Activated naive CD8-positive, alpha-beta T cell (primary cell): ENCODE measurements around the gene VDAC1.
"Not testable (repeated sequence)": the region's sequence is repeated elsewhere in the genome, so short reads cannot be mapped to it uniquely, and the experiment has no call there.

Experiments
- H3K27ac Mint-ChIP-seq: one replicate; pipeline ENCODE4 v1.8.0; 2021; ENCODE audit warnings: mixed read lengths
- H3K27me3 Mint-ChIP-seq: one replicate; pipeline ENCODE4 v1.8.0; 2021; ENCODE audit warnings: mixed read lengths
- H3K36me3 Mint-ChIP-seq: one replicate; pipeline ENCODE4 v1.8.0; 2021; ENCODE audit warnings: mixed read lengths
- H3K4me1 Mint-ChIP-seq: one replicate; pipeline ENCODE4 v1.8.0; 2021; ENCODE audit warnings: low read depth, mixed read lengths
- H3K4me3 Mint-ChIP-seq: one replicate; pipeline ENCODE4 v1.8.0; 2021; ENCODE audit warnings: mild to moderate bottlenecking, mixed read lengths
- H3K9me3 Mint-ChIP-seq: one replicate; pipeline ENCODE4 v1.8.0; 2021; ENCODE audit warnings: low read depth, mixed read lengths

The VDAC1 gene

DNA sequence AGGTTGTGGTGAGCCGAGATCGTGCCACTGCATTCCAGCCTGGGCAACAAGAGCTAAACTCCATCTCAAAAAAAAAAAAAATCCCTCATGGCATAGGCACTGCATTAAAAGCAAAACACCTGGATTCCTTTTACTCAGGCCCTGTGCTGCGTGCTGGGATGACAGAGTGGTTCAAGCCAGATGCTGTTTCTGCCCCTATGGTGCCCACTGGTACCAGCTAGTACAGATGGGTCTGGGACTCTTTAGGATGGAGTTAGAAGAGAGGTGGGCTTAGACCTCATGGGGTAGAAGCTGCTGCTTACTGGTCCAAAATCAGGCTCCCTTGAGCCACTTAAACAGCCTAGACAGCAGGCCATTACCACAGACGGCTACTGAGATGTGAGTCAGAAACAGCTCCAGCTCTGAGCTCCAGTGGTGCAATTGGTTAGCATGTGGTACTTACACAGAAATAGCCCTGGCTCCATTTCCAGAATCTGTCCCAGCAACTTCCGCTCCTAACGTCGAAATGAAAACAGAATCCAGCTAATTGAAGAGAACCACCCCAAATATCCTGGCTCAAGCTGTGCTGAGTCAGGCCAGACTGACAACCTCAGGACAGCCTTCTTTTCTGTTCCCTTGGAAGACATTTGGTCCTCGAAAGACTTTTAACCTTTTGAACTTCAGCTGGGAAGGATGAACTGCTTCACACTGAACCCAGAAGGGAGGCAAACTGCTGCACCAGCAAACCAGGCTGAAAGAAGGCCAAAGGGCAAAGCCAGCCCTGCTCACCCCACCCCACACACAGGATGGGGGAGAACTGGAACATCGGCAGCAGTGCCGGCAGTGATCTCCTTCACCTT lies 51.8 kb downstream of the VDAC1 start:
- no peak overlapping the region for H3K27ac Mint-ChIP-seq
- H3K36me3 Mint-ChIP-seq, result peaks cover 6% of the 10 kb centered on the region
- H3K4me1 Mint-ChIP-seq, result peaks cover 7% of the 10 kb centered on the region
- no peaks in the 10 kb centered on the region for H3K9me3 Mint-ChIP-seq
- no peak overlapping the region for H3K4me3 Mint-ChIP-seq
- no peaks in the 10 kb centered on the region for H3K27me3 Mint-ChIP-seq

DNA sequence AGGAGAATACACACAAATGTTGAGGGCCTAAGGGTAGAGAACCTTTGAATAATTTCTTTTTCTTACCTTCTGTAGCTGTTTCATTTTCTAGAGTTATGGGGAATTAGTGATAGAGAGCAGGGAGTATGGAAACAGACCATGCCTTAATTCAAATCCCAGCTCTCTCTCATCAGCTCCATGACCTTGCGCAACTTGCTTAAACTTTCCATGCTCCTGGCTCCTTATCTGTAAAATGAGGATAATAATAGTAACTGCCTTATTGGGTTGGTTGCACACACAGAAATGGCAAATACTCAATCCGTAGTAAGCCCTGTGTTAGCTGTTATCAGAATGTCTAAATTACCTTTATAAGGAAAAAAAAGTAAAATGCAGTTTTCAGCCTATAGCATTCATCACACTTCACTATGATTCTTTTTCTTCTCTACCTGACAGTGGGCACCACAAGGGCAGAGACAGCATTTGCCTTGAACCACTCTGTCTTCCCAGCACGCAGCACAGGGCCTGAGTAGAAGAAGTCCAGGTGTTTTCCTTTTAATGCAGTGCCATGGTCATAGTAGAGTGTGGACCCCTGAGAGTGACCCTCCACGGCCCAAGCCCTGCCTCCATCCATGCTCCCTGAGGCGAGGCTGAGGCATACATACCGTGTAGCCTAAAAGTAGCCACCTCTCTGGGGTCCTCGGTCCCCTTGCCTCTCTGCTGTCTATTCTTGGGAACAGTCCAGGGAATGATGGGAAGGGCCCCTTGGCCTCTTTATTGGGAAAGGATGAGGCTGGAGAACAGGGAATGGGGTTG lies 53.8 kb downstream of the VDAC1 start:
- Mint-ChIP-seq H3K36me3 (peaks cover 3% of the 10 kb centered on the region), H3K27me3 (no peaks in the 10 kb centered on the region), H3K9me3 (no peaks in the 10 kb centered on the region), H3K27ac (no peak overlapping the region), H3K4me3 (no peak overlapping the region), H3K4me1 (no peaks in the 10 kb centered on the region)

DNA sequence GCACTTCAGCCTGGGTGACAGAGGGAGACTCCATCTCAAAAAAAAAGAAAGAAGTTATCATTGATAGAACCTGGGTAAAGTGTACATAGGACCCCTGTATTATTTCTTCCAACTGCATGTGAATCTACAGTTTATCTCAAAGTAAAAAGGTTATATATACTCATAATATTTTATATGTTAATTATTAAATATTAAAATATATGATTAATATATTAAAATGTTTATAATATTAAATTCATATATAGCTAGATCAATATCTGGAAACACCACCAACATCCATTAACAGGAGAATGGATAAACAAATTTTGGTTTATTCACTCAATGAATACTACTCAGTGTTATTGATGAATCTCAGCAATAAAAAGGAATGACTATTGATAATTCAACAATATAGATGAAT lies 56.1 kb downstream of the VDAC1 start:
- no peak overlapping the region for H3K4me3 Mint-ChIP-seq

DNA sequence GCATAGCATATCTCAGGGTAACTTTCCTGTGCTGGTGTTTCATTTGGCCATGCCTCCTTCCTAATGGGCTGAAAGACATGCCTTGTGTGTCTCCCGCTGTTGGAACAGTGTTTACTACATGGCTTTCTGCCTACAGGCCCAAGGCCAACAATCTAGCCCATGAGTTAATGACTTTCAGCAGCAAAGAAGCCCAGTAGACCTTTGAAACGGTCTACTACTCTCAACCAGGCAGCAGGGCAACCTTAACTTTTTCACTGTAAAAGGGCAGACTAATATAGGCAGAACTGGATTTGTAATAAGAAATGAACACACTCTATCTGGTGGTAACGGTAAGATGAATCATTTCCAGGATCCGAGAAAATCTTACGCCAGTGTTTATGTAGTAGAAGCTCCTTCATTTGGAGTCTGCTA lies 57.3 kb downstream of the VDAC1 start:
- Mint-ChIP-seq H3K36me3 (no peaks in the 10 kb centered on the region), H3K27ac (no peak overlapping the region), H3K4me1 (no peaks in the 10 kb centered on the region), H3K27me3 (peaks cover 2% of the 10 kb centered on the region), H3K4me3 (no peak overlapping the region), H3K9me3 (no peaks in the 10 kb centered on the region)

More for the DNA sequence above, 56.1 kb downstream of the VDAC1 start:
- Mint-ChIP-seq H3K27me3 (peaks cover 2% of the 10 kb centered on the region), H3K27ac (no peak overlapping the region), H3K9me3 (no peaks in the 10 kb centered on the region), H3K4me1 (no peaks in the 10 kb centered on the region), H3K36me3 (no peaks in the 10 kb centered on the region)

DNA sequence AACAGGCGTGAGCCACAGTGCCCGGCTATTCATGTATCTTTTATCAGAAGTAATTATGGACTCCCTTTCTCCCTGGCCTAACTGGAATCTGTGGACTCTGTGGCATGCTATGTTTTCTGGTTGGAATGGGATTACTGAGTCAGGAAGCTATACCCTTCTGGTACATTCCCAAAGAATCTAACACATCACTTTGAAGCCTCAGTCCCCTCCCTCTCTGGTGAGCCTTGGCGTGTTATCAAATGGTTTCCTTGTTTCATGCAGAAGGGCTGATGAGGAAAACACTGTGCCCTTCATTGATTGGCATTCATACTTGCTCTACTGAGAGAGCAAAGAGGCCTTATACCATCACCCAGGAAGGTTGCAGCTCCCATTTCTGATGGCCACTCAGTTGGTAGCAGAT lies 59.2 kb downstream of the VDAC1 start:
- Mint-ChIP-seq H3K4me1 (no peaks in the 10 kb centered on the region), H3K36me3 (no peaks in the 10 kb centered on the region), H3K4me3 (no peak overlapping the region), H3K27ac (no peak overlapping the region), H3K27me3 (peaks cover 2% of the 10 kb centered on the region), H3K9me3 (no peaks in the 10 kb centered on the region)

DNA sequence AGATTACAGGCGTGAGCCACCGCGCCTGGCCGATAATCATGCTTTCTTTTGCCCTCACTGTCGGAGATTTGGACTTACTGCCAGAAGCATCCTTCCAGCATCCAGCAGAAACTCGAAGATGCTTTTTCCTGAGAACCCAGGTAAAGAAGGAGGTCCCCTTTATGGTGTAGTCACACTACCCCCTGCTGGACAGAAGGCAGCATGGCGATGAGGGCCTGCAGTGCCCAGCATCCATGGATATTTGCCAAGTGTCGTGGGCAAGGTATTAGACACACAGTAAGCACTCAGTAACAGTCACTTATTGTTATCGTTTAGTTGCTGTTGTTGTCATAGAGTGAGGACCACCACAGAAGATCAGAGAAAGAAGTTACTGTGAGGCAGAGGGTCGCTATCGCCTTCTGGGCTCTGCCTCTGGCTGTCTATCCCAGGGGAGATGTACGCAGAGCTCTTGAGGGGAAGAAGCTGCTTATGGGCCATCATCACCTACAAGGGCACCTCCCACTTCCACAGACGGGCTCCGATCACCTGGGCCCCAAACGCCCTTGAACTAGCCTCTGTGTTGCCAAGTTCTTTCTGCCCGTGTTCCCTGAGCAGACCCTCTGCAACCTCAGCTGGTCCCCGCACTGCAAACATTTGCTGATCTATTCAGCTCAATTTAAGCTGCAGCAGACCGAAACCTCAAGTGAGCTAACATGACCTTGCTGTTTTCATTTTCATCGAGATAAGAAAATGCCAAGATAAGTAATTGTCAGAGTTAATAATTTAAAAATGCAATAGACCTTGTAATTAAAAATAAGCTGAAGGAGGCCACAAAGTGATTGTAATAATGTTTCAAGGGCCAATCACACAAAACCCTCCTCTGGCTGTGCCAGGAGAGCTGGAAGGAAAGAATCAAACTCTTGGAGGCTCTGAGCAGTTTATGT lies 60.3 kb downstream of the VDAC1 start:
- no peaks in the 10 kb centered on the region for H3K4me1 Mint-ChIP-seq
- peaks cover 2% of the 10 kb centered on the region for H3K27me3 Mint-ChIP-seq
- H3K36me3 Mint-ChIP-seq, result no peaks in the 10 kb centered on the region
- H3K27ac Mint-ChIP-seq, result no peak overlapping the region
- H3K4me3 Mint-ChIP-seq, result no peak overlapping the region
- no peaks in the 10 kb centered on the region for H3K9me3 Mint-ChIP-seq

DNA sequence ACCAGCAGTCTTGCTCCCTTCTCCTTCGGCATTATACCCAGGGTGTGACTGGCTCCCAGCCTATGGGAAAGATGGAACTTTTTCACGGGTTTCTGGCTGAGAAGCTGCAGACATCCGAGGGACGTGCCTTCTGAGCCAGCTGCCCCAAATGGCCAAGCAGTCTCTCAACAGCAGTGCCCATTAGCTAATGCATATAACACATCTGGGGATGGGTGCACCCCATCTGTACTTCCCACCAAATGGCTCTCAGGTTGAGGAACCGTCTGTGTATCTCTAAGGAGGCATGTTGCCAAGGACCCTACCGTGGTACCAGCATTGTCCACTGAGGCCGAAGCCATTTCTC lies 61.3 kb downstream of the VDAC1 start:
- Mint-ChIP-seq H3K36me3 (no peaks in the 10 kb centered on the region), H3K27ac (no peak overlapping the region), H3K4me3 (no peak overlapping the region), H3K9me3 (no peaks in the 10 kb centered on the region), H3K27me3 (peaks cover 2% of the 10 kb centered on the region), H3K4me1 (no peaks in the 10 kb centered on the region)

GRCh38 chr5:133942614-133943474 lies 61.9 kb downstream of the VDAC1 start:
- Mint-ChIP-seq H3K4me3 (no peak overlapping the region), H3K36me3 (no peaks in the 10 kb centered on the region), H3K9me3 (no peaks in the 10 kb centered on the region), H3K27me3 (peaks cover 2% of the 10 kb centered on the region), H3K27ac (no peak overlapping the region), H3K4me1 (no peaks in the 10 kb centered on the region)

DNA sequence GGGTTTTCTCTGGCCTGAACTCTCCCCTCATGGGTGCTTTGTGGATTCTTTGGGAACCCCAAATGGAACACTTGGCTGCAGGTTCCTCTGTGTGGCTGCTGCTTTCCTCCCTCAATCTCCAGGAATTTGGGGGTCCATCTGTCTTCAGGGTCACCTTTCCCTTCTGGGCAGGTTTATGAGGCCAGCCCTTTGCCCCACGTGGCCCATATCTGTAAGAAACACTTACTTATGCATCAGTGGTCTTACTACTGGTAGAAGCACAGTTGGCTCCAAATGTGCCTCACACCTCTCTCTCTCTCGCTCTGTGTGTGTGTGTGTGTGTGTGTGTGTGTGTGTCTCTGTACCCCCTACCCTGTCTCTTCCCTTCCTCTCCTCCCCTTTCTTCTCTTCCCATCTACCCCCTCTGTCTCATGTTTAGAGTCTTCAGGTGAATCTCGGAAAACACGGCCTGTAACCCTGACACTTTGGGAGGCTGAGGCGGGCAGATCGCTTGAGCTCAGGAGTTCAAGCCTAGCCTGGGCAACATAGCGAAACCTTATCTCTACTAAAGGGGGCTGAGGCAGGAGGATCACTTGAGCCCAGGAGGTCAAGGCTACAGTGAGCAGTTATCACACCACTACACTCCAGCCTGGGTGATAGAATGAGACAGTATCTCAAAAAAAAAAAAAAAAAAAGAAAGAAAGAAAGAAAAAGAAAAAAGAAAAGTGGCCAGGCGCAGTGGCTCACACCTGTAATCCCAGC lies 63.1 kb downstream of the VDAC1 start:
- no peak overlapping the region for H3K4me3 Mint-ChIP-seq
- H3K27me3 Mint-ChIP-seq, result peaks cover 2% of the 10 kb centered on the region
- no peak overlapping the region for H3K27ac Mint-ChIP-seq
- H3K4me1 Mint-ChIP-seq, result no peaks in the 10 kb centered on the region
- no peaks in the 10 kb centered on the region for H3K9me3 Mint-ChIP-seq
- no peaks in the 10 kb centered on the region for H3K36me3 Mint-ChIP-seq

DNA sequence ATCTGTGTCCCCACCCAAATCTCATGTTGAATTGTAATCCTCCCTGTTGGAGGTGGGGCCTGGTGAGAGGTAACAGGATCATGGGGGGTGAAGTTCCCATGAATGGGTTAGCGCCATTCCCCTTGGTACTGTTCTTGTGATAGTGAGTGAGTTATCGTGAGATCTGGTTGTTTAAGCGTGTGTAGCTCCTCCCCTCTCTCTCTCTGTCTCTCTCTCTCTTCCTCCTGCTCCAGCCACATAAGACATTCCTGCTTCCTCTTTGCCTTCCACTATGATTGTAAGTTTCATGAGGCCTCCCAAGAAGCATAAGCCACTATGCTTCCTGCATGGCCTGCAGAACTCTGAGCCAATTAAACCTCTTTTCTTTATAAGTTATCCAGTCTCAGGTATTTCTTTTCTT lies 65.1 kb downstream of the VDAC1 start:
- Mint-ChIP-seq H3K36me3 (no peaks in the 10 kb centered on the region), H3K27me3 (no peaks in the 10 kb centered on the region), H3K4me1 (no peaks in the 10 kb centered on the region), H3K4me3 (no peak overlapping the region), H3K9me3 (no peaks in the 10 kb centered on the region), H3K27ac (no peak overlapping the region)

DNA sequence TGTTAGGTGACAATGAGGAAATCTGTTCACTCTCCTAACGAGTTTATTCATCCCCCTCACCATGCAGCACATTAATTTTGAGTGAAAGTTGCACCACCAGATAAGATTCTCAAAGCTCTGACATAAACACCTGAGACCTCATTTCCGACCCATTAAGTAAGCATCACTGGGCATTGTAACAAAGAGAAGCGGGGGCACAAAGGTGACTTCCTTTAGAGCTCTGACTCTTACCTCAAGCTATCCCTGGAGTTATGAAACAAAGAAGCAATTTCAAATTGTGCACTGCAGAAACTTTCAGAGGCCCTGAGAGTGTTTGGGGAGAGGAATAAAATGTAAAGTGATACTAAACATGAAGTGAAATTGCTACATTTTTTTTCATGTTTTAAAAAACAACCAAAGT lies 65.8 kb downstream of the VDAC1 start:
- Mint-ChIP-seq H3K4me3 (no peak overlapping the region), H3K27ac (no peak overlapping the region), H3K36me3 (no peaks in the 10 kb centered on the region), H3K9me3 (no peaks in the 10 kb centered on the region), H3K4me1 (no peaks in the 10 kb centered on the region), H3K27me3 (no peaks in the 10 kb centered on the region)

DNA sequence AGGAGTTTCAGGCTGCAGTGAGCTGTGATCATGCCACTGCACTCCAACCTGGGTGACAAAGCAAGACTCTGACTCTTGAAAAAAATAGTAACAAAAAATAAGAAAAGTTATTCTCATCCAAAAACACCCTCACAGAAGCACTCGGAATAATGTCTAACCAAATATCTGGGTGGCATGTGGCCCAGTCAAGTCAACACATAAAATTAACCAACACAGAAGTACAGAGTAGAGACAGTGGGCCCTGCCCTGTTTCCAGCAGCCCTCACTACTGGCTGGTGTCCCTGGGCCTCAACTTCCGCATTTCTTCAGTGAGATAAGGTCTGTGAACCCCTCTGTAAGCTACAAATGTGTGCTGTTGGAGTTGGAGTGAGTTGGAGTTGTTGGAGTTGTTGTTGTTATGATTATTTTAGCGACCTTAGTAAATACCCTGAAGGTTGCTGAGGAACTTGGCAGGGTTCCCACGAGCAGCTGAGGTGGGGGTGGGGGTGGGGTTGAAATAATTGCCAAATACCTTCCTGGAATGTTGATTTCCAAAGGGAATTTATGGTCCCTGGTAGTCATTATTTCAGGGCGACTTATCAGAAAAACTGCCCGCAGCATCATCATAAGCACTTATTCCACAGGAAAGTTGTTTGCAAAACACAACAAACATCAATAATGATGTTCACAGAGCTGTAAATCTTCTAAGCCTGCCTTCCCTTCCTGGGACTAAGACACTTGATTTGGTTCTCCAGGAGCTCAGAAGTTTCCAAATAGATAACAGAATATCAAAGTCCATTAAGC lies 66.5 kb downstream of the VDAC1 start:
- no peak overlapping the region for H3K4me3 Mint-ChIP-seq
- H3K4me1 Mint-ChIP-seq, result no peaks in the 10 kb centered on the region
- H3K36me3 Mint-ChIP-seq, result no peaks in the 10 kb centered on the region
- H3K27ac Mint-ChIP-seq, result no peak overlapping the region
- no peaks in the 10 kb centered on the region for H3K27me3 Mint-ChIP-seq
- no peaks in the 10 kb centered on the region for H3K9me3 Mint-ChIP-seq

GRCh38 chr5:133937628-133938027 lies 67.1 kb downstream of the VDAC1 start:
- not testable (repeated sequence) for H3K4me3 Mint-ChIP-seq, H3K27ac Mint-ChIP-seq, H3K27me3 Mint-ChIP-seq, H3K36me3 Mint-ChIP-seq, H3K9me3 Mint-ChIP-seq, H3K4me1 Mint-ChIP-seq
